ENCODE measurements around the gene PDHB. TPM values are rescaled to one million over a fixed set of nuclear protein-coding genes. Genes with fewer than 3 reads are reported as not detected.

PDHB gene
- total and polyA plus RNA-seq, 2 of the 13 experiments (the other 11 are each of a cell fraction or from before 2014, with no cell fraction given): 108 to 153 TPM

GRCh38 chr3:58470363-58471024 is 36.9 kb upstream of the PDHB start (continued):
- TF ChIP-seq ZNF687 (CRISPR knock-in tag; IDR thresholded peaks at IDR 0.05) (peak; percentile 32), SP1 (IDR thresholded peaks at IDR 0.05) (no peak), SP1 (CRISPR knock-in tag; IDR thresholded peaks at IDR 0.05) (0 out of 2 replicates have a peak, but pooled peaks have one; percentile 5), ZMYM3 (CRISPR knock-in tag; IDR thresholded peaks at IDR 0.05) (0 out of 2 replicates have a peak, but pooled peaks have one; percentile 11), ZNF576 (CRISPR knock-in tag; IDR thresholded peaks at IDR 0.05) (0 out of 2 replicates have a peak, but pooled peaks have one; percentile 20), ZBTB33 (CRISPR knock-in tag; IDR thresholded peaks at IDR 0.05) (no peak), HNF4A (CRISPR knock-in tag; IDR thresholded peaks at IDR 0.05) (peak; percentile 47), RARA (CRISPR knock-in tag; IDR thresholded peaks at IDR 0.05) (0 out of 2 replicates have a peak, but pooled peaks have one; percentile 10), DNMT1 (CRISPR knock-in tag; IDR thresholded peaks at IDR 0.05) (no peak), FLYWCH1 (CRISPR knock-in tag; IDR thresholded peaks at IDR 0.05) (0 out of 2 replicates have a peak, but pooled peaks have one; percentile 18), GPBP1L1 (CRISPR knock-in tag; IDR thresholded peaks at IDR 0.05) (no peak), TEF (CRISPR knock-in tag; IDR thresholded peaks at IDR 0.05) (no peak), SCMH1 (CRISPR knock-in tag; IDR thresholded peaks at IDR 0.05; ENCODE audit: borderline replicate concordance) (no peak), ZNF276 (CRISPR knock-in tag; IDR thresholded peaks at IDR 0.05; ENCODE audit: low read depth) (no peak; the same call in 1 of the 2 replicates), PBX2 (CRISPR knock-in tag; IDR thresholded peaks at IDR 0.05) (no peak), AKAP8 (CRISPR knock-in tag; IDR thresholded peaks at IDR 0.05) (0 out of 2 replicates have a peak, but pooled peaks have one; percentile 4)

Measured in HepG2 (cell line).